Measurements from ENCODE around the gene SDCBP2.

The SDCBP2 gene

GRCh38 chr20:1375515-1375914, 46.6 kb upstream of the SDCBP2 start:
- H3K4me3 ChIP-seq (ENCODE audit: low read depth, low read length), result no peak overlapping the region
- no peak for DNase-seq (ENCODE audit: low read depth)
- no peak for TF ChIP-seq CTCF (IDR thresholded peaks at IDR 0.05; ENCODE audit: control insufficient read depth, extremely low read depth, insufficient read depth)

GRCh38 chr20:1374246-1374645, 45.3 kb upstream of the SDCBP2 start:
- no peak for DNase-seq (ENCODE audit: low read depth)
- TF ChIP-seq CTCF (IDR thresholded peaks at IDR 0.05; ENCODE audit: control insufficient read depth, extremely low read depth, insufficient read depth), result 0 out of 2 replicates have a peak, but pooled peaks have one; percentile 1
- H3K4me3 ChIP-seq (ENCODE audit: low read depth, low read length), result no peak overlapping the region

GRCh38 chr20:1373614-1374013, 44.7 kb upstream of the SDCBP2 start:
- no peak for DNase-seq (ENCODE audit: low read depth)

GRCh38 chr20:1373036-1373435, 44.1 kb upstream of the SDCBP2 start:
- no peak overlapping the region for H3K4me3 ChIP-seq (ENCODE audit: low read depth, low read length)
- no peak for DNase-seq (ENCODE audit: low read depth)
- no peak for TF ChIP-seq CTCF (IDR thresholded peaks at IDR 0.05; ENCODE audit: control insufficient read depth, extremely low read depth, insufficient read depth)

More at GRCh38 chr20:1373614-1374013, 44.7 kb upstream of the SDCBP2 start:
- no peak for TF ChIP-seq CTCF (IDR thresholded peaks at IDR 0.05; ENCODE audit: control insufficient read depth, extremely low read depth, insufficient read depth)
- H3K4me3 ChIP-seq (ENCODE audit: low read depth, low read length), result no peak overlapping the region

GRCh38 chr20:1371830-1372539, 43.0 kb upstream of the SDCBP2 start:
- TF ChIP-seq CTCF (IDR thresholded peaks at IDR 0.05; ENCODE audit: control insufficient read depth, extremely low read depth, insufficient read depth), result no peak
- peak; percentile 96 for DNase-seq (ENCODE audit: low read depth)
- H3K4me3 ChIP-seq (ENCODE audit: low read depth, low read length), result no peak overlapping the region

- TF ChIP-seq CTCF (IDR thresholded peaks at IDR 0.05; ENCODE audit: control insufficient read depth, extremely low read depth, insufficient read depth), result no peak
- DNase-seq (ENCODE audit: low read depth), result no peak
Observed at GRCh38 chr20:1371202-1371782, 42.4 kb upstream of the SDCBP2 start.

More at GRCh38 chr20:1371202-1371782, 42.4 kb upstream of the SDCBP2 start:
- no peak overlapping the region for H3K4me3 ChIP-seq (ENCODE audit: low read depth, low read length)

Measured in LNCaP clone FGC (cell line).